IMR-90 (cell line): ENCODE data around the gene YPEL2.

Experiments
- BHLHE40 ChIP-seq: fragments of 150-350 bp; IDR thresholded peaks from 2 replicates; pipeline ENCODE4 v1.6.1; 2016; ENCODE audit warnings: mild to moderate bottlenecking, low read depth, low read length
- CTCF ChIP-seq: conservative IDR thresholded peaks from 2 replicates; pipeline ENCODE4 v1.5.1; 2012; ENCODE audit warnings: mild to moderate bottlenecking, low read depth, low read length, improper control_type of control experiment
- ELK1 ChIP-seq: fragments of 150-350 bp; IDR thresholded peaks from 2 replicates; pipeline ENCODE4 v1.6.1; 2016; ENCODE audit warnings: low read depth, mild to moderate bottlenecking, low read length, moderate library complexity, borderline replicate concordance
- MAFK ChIP-seq: IDR thresholded peaks from 2 replicates; pipeline ENCODE4 v1.6.1; 2012; ENCODE audit warnings: low read depth, low read length, improper control_type of control experiment
- MAZ ChIP-seq: IDR thresholded peaks from 2 replicates; pipeline ENCODE4 v1.6.1; 2012; ENCODE audit warnings: low read depth, mild to moderate bottlenecking, low read length, improper control_type of control experiment, moderate library complexity, borderline replicate concordance
- MXI1 ChIP-seq: IDR thresholded peaks from 2 replicates; pipeline ENCODE4 v1.6.1; 2012; ENCODE audit warnings: low read depth, mild to moderate bottlenecking, low read length, moderate library complexity, borderline replicate concordance
- NFE2L2 ChIP-seq: fragments of 150-350 bp; IDR thresholded peaks from 2 replicates; pipeline ENCODE4 v1.6.1; 2016; ENCODE audit warnings: low read depth, mild to moderate bottlenecking, low read length
- POLR2A ChIP-seq: IDR thresholded peaks from 2 replicates; pipeline ENCODE4 v1.6.1; 2012; ENCODE audit warnings: mild to moderate bottlenecking, low read depth, low read length
- RAD21 ChIP-seq: IDR thresholded peaks from 2 replicates; pipeline ENCODE4 v1.6.1; 2012; ENCODE audit warnings: low read length, improper control_type of control experiment
- RCOR1 ChIP-seq: IDR thresholded peaks from 2 replicates; pipeline ENCODE4 v1.6.1; 2012; ENCODE audit warnings: mild to moderate bottlenecking, low read length, improper control_type of control experiment; ENCODE audit not compliant: insufficient replicate concordance
- RFX5 ChIP-seq: IDR thresholded peaks from 2 replicates; pipeline ENCODE4 v1.8.0; 2012; ENCODE audit warnings: low read depth, mild to moderate bottlenecking, low read length, moderate library complexity
- USF2 ChIP-seq: fragments of 150-350 bp; IDR thresholded peaks from 2 replicates; pipeline ENCODE4 v1.6.1; 2017; ENCODE audit warnings: mild to moderate bottlenecking, antibody characterized with exemption, low read length, low read depth

- TF ChIP-seq POLR2A (no peak), RCOR1 (no peak), CTCF (no peak), MAFK (no peak), RAD21 (no peak), USF2 (no peak), RFX5 (no peak), MXI1 (no peak), NFE2L2 (no peak), MAZ (no peak), BHLHE40 (no peak), ELK1 (no peak)
Measured at GRCh38 chr17:59405944-59406705, 74.7 kb downstream of the YPEL2 start.
